Skeletal muscle tissue (tissue), 4 donors: ENCODE measurements around the gene GABBR2. TPM values are rescaled to one million over a fixed set of nuclear protein-coding genes. Genes with fewer than 3 reads are reported as not detected.
"Not testable (repeated sequence)": the region's sequence is repeated elsewhere in the genome, so short reads cannot be mapped to it uniquely, and the experiment has no call there.

ENCODE experiments used
- H3K27ac ChIP-seq: one replicate; pipeline ENCODE4 v1.7.0; 2013; ENCODE audit warnings: mild to moderate bottlenecking, low read depth, low read length, inconsistent platforms
- H3K27me3 ChIP-seq, 3 donors: one replicate each; pipeline ENCODE4 v1.7.0; 2013; ENCODE audit warnings: low read length in 3 of 3; ENCODE audit not compliant: control insufficient read depth in 3 of 3, insufficient read depth in 3 of 3
- H3K36me3 ChIP-seq, 3 donors: one replicate each; pipeline ENCODE4 v1.7.0; 2013; ENCODE audit warnings: low read length in 3 of 3; ENCODE audit not compliant: control insufficient read depth in 3 of 3, insufficient read depth in 3 of 3
- H3K4me1 ChIP-seq, 3 donors: one replicate each; pipeline ENCODE4 v1.7.0; 2013; ENCODE audit warnings: low read length in 3 of 3, mild to moderate bottlenecking in 3 of 3; ENCODE audit not compliant: control insufficient read depth in 3 of 3, insufficient read depth in 3 of 3
- H3K4me3 ChIP-seq, 3 donors: one replicate each; pipeline ENCODE4 v1.7.0; 2013; ENCODE audit warnings: low read length in 3 of 3
- H3K9ac ChIP-seq, 3 donors: one replicate each; pipeline ENCODE4 v1.7.0; 2013; ENCODE audit warnings: low read length in 3 of 3, mild to moderate bottlenecking in 3 of 3, moderate library complexity in 2 of 3, low read depth in 1 of 3
- H3K9me3 ChIP-seq, 3 donors: one replicate each; pipeline ENCODE4 v1.7.0; 2013; ENCODE audit warnings: low read length in 3 of 3; ENCODE audit not compliant: control insufficient read depth in 3 of 3
- total RNA-seq: library from RNA; depleted of rRNA; stranded (reverse); fragments of >200 nt; gene quantifications from one replicate; pipeline ENCODE4 v1.2.3, GENCODE V29; 2014
- donor health status: Osteomylitis.

Gene GABBR2
- total RNA-seq, 1 donor from 2014 or later, result under 0.01 TPM

GRCh38 chr9:98502976-98503325, 205.8 kb downstream of the GABBR2 start:
- H3K9me3 ChIP-seq, result no peaks in the 10 kb centered on the region
- H3K9ac ChIP-seq, result no peak overlapping the region
- peaks cover 0 to 2% (median 0%) of the 10 kb centered on the region in 3 donors for H3K4me1 ChIP-seq
- H3K27ac ChIP-seq, result no peak overlapping the region
- H3K36me3 ChIP-seq, result no peaks in the 10 kb centered on the region
- H3K4me3 ChIP-seq, result no peak overlapping the region
- no peaks in the 10 kb centered on the region for H3K27me3 ChIP-seq

GRCh38 chr9:98502311-98502975, 206.3 kb downstream of the GABBR2 start:
- Histone ChIP-seq H3K36me3 (no peaks in the 10 kb centered on the region), H3K4me1 (peaks cover 0 to 2% (median 0%) of the 10 kb centered on the region in 3 donors), H3K9ac (no peak overlapping the region), H3K27ac (no peak overlapping the region), H3K27me3 (no peaks in the 10 kb centered on the region), H3K4me3 (no peak overlapping the region), H3K9me3 (no peaks in the 10 kb centered on the region)

- Histone ChIP-seq H3K36me3 (no peaks in the 10 kb centered on the region), H3K4me3 (no peak overlapping the region), H3K4me1 (peaks cover 0 to 2% (median 0%) of the 10 kb centered on the region in 3 donors), H3K27ac (no peak overlapping the region), H3K27me3 (no peaks in the 10 kb centered on the region), H3K9me3 (no peaks in the 10 kb centered on the region), H3K9ac (no peak overlapping the region)
These were observed 206.9 kb downstream of the GABBR2 start for GRCh38 chr9:98501819-98502218.

- H3K9me3 ChIP-seq, H3K36me3 ChIP-seq, H3K27me3 ChIP-seq, H3K4me3 ChIP-seq, H3K27ac ChIP-seq, H3K4me1 ChIP-seq, H3K9ac ChIP-seq: not testable (repeated sequence)
These were observed 207.5 kb downstream of the GABBR2 start for GRCh38 chr9:98501259-98501658.

GRCh38 chr9:98500337-98500919, 208.3 kb downstream of the GABBR2 start:
- peaks cover 0 to 2% (median 0%) of the 10 kb centered on the region in 3 donors for H3K4me1 ChIP-seq
- no peak overlapping the region for H3K9ac ChIP-seq
- H3K27ac ChIP-seq, result no peak overlapping the region
- H3K4me3 ChIP-seq, result no peak overlapping the region
- H3K27me3 ChIP-seq, result no peaks in the 10 kb centered on the region
- H3K36me3 ChIP-seq, result no peaks in the 10 kb centered on the region
- H3K9me3 ChIP-seq, result no peaks in the 10 kb centered on the region

- H3K9me3 ChIP-seq, result no peaks in the 10 kb centered on the region
- H3K27ac ChIP-seq, result no peak overlapping the region
- H3K9ac ChIP-seq, result no peak overlapping the region
These were observed 213.2 kb downstream of the GABBR2 start for GRCh38 chr9:98495530-98495929.

GRCh38 chr9:98494852-98495251, 213.9 kb downstream of the GABBR2 start:
- Histone ChIP-seq H3K36me3 (no peaks in the 10 kb centered on the region), H3K4me3 (no peak overlapping the region), H3K9ac (no peak overlapping the region), H3K27ac (no peak overlapping the region), H3K9me3 (no peaks in the 10 kb centered on the region), H3K27me3 (no peaks in the 10 kb centered on the region), H3K4me1 (no peaks in the 10 kb centered on the region)

More at GRCh38 chr9:98495530-98495929, 213.2 kb downstream of the GABBR2 start:
- Histone ChIP-seq H3K4me3 (no peak overlapping the region), H3K4me1 (no peaks in the 10 kb centered on the region), H3K27me3 (no peaks in the 10 kb centered on the region), H3K36me3 (no peaks in the 10 kb centered on the region)

- H3K27ac ChIP-seq, result no peak overlapping the region
- H3K9me3 ChIP-seq, result no peaks in the 10 kb centered on the region
- no peak overlapping the region for H3K4me3 ChIP-seq
- H3K9ac ChIP-seq, result no peak overlapping the region
- H3K27me3 ChIP-seq, result no peaks in the 10 kb centered on the region
- no peaks in the 10 kb centered on the region for H3K4me1 ChIP-seq
- H3K36me3 ChIP-seq, result no peaks in the 10 kb centered on the region
These were observed 216.9 kb downstream of the GABBR2 start for GRCh38 chr9:98491828-98492227.

- Histone ChIP-seq H3K9me3 (no peaks in the 10 kb centered on the region), H3K36me3 (no peaks in the 10 kb centered on the region), H3K27me3 (no peaks in the 10 kb centered on the region), H3K4me3 (no peak overlapping the region), H3K9ac (no peak overlapping the region), H3K27ac (no peak overlapping the region), H3K4me1 (no peaks in the 10 kb centered on the region)
These were observed 217.5 kb downstream of the GABBR2 start for GRCh38 chr9:98491231-98491651.

- Histone ChIP-seq H3K9me3 (no peaks in the 10 kb centered on the region), H3K27ac (no peak overlapping the region), H3K4me1 (no peaks in the 10 kb centered on the region), H3K9ac (no peak overlapping the region), H3K36me3 (no peaks in the 10 kb centered on the region), H3K4me3 (no peak overlapping the region), H3K27me3 (peaks cover 2 to 12% (median 8%) of the 10 kb centered on the region in 3 donors)
These were observed 220.0 kb downstream of the GABBR2 start for GRCh38 chr9:98488571-98489312.
